Activated B cell treated with CpG ODN at 0.5 μM for 24 hours (primary cell): Measurements from ENCODE around the gene ADGRB3. TPM values are rescaled to one million over a fixed set of nuclear protein-coding genes. Genes with fewer than 3 reads are reported as not detected.

Experiments used
- ATAC-seq: fragments of 200-7000 bp; cut with Tn5 transposase; one replicate; pipeline ENCODE4 v1.10.0; 2021; ENCODE audit warnings: low read depth, mild to moderate bottlenecking, moderate library complexity
- CTCF ChIA-PET: fragments of 350-600 bp; sonication (Branson Sonifier 250); formaldehyde crosslinking; loops from one replicate; lab custom pipeline; 2021; ENCODE audit warnings: antibody characterized with exemption; lab: Charles Lee
- POLR2A ChIA-PET: fragments of 350-600 bp; sonication (Branson Sonifier 250); formaldehyde crosslinking; loops from one replicate; lab custom pipeline; 2021; ENCODE audit warnings: antibody characterized with exemption; lab: Charles Lee
- DNase-seq: peaks from one replicate; pipeline ENCODE4 v3.0.0; 2022
- H3K27ac Mint-ChIP-seq: one replicate; pipeline ENCODE4 v1.8.0; 2020; ENCODE audit warnings: mixed read lengths
- H3K27me3 Mint-ChIP-seq: one replicate; pipeline ENCODE4 v1.8.0; 2021; ENCODE audit warnings: mixed read lengths
- H3K36me3 Mint-ChIP-seq: one replicate; pipeline ENCODE4 v1.8.0; 2021; ENCODE audit warnings: low read depth, mixed read lengths
- H3K4me1 Mint-ChIP-seq: one replicate; pipeline ENCODE4 v1.8.0; 2021; ENCODE audit warnings: mixed read lengths
- H3K4me3 Mint-ChIP-seq: one replicate; pipeline ENCODE4 v1.8.0; 2020; ENCODE audit warnings: mild to moderate bottlenecking, mixed read lengths
- H3K9me3 Mint-ChIP-seq: one replicate; pipeline ENCODE4 v1.8.0; 2020; ENCODE audit warnings: mixed read lengths
- CTCF ChIP-seq: fragments of 200-600 bp; IDR thresholded peaks from one replicate; pipeline ENCODE4 v1.8.0; 2022; ENCODE audit warnings: antibody characterized with exemption, mild to moderate bottlenecking
- intact Hi-C: fragments of 100-400 bp; cut with micrococcal nuclease; formaldehyde crosslinking; loops from one replicate; pipeline ENCODE4 v1.15.1; 2024
- total RNA-seq: library from RNA; stranded (reverse); gene quantifications from 2 replicates; pipeline ENCODE4 v1.2.3, GENCODE V29; 2022

The ADGRB3 gene
- total RNA-seq, 1 donor from 2014 or later, result not detected

GRCh38 chr6:69138893-69139494 lies 503.9 kb downstream of the ADGRB3 start:
- H3K9me3 Mint-ChIP-seq, result peaks cover 3% of the 10 kb centered on the region
- intact Hi-C loops, result no loop called here
- no peaks in the 10 kb centered on the region for H3K36me3 Mint-ChIP-seq
- no peak for ATAC-seq
- TF ChIP-seq CTCF, result no peak
- POLR2A ChIA-PET, result no interaction called here
- H3K27ac Mint-ChIP-seq, result no peak overlapping the region
- no peaks in the 10 kb centered on the region for H3K4me1 Mint-ChIP-seq
- no peak for DNase-seq
- CTCF ChIA-PET, result no interaction called here
- no peak overlapping the region for H3K4me3 Mint-ChIP-seq
- H3K27me3 Mint-ChIP-seq, result no peaks in the 10 kb centered on the region

GRCh38 chr6:69145062-69145461 lies 510.0 kb downstream of the ADGRB3 start:
- ChIA-PET POLR2A (no interaction called here), CTCF (no interaction called here)
- H3K4me1 Mint-ChIP-seq, result no peaks in the 10 kb centered on the region
- no peak overlapping the region for H3K4me3 Mint-ChIP-seq
- H3K9me3 Mint-ChIP-seq, result peaks cover 3% of the 10 kb centered on the region
- intact Hi-C loops, result no loop called here
- DNase-seq (no peak), ATAC-seq (no peak)
- H3K27ac Mint-ChIP-seq, result no peak overlapping the region
- no peaks in the 10 kb centered on the region for H3K27me3 Mint-ChIP-seq
- no peaks in the 10 kb centered on the region for H3K36me3 Mint-ChIP-seq
- TF ChIP-seq CTCF, result no peak

GRCh38 chr6:69146385-69146784 lies 511.3 kb downstream of the ADGRB3 start:
- peaks cover 2% of the 10 kb centered on the region for H3K9me3 Mint-ChIP-seq
- no peak for TF ChIP-seq CTCF
- no peak overlapping the region for H3K27ac Mint-ChIP-seq
- H3K36me3 Mint-ChIP-seq, result no peaks in the 10 kb centered on the region
- ChIA-PET CTCF (no interaction called here), POLR2A (no interaction called here)
- no peaks in the 10 kb centered on the region for H3K4me1 Mint-ChIP-seq
- DNase-seq (no peak), ATAC-seq (no peak)
- H3K4me3 Mint-ChIP-seq, result no peak overlapping the region
- no peaks in the 10 kb centered on the region for H3K27me3 Mint-ChIP-seq
- intact Hi-C loops, result no loop called here

GRCh38 chr6:69155467-69155866 lies 520.4 kb downstream of the ADGRB3 start:
- no peak overlapping the region for H3K27ac Mint-ChIP-seq
- no peaks in the 10 kb centered on the region for H3K4me1 Mint-ChIP-seq
- ATAC-seq, result no peak
- no peaks in the 10 kb centered on the region for H3K36me3 Mint-ChIP-seq
- CTCF ChIA-PET, result no interaction called here
- no peak for TF ChIP-seq CTCF
- intact Hi-C loops, result no loop called here
- no peak for DNase-seq
- H3K4me3 Mint-ChIP-seq, result no peak overlapping the region
- no peaks in the 10 kb centered on the region for H3K9me3 Mint-ChIP-seq
- H3K27me3 Mint-ChIP-seq, result no peaks in the 10 kb centered on the region
- POLR2A ChIA-PET, result no interaction called here

- no peak for DNase-seq
- CTCF ChIA-PET, result no interaction called here
- Mint-ChIP-seq H3K27ac (no peak overlapping the region), H3K4me3 (no peak overlapping the region), H3K4me1 (no peaks in the 10 kb centered on the region), H3K9me3 (no peaks in the 10 kb centered on the region), H3K36me3 (no peaks in the 10 kb centered on the region), H3K27me3 (no peaks in the 10 kb centered on the region)
- intact Hi-C loops, result no loop called here
- POLR2A ChIA-PET, result no interaction called here
- ATAC-seq, result no peak
- TF ChIP-seq CTCF, result no peak
These were observed 527.7 kb downstream of the ADGRB3 start for GRCh38 chr6:69162811-69163210.
